Vagina (tissue), 2 donors: ENCODE data around the gene GRP. TPM values are rescaled to one million over a fixed set of nuclear protein-coding genes. Genes with fewer than 3 reads are reported as not detected.

Experiments
- DNase-seq, 2 donors: peaks; one replicate each; pipeline ENCODE4 v3.0.0-alpha.2; 2017; ENCODE audit errors: extremely low spot score in 2 of 2
- H3K27ac ChIP-seq: fragments of 200-600 bp; sonication (generic); one replicate; pipeline ENCODE4 v1.5.1; 2019
- H3K27me3 ChIP-seq: fragments of 200-600 bp; sonication (generic); one replicate; pipeline ENCODE4 v1.5.1; 2019
- H3K36me3 ChIP-seq, 2 donors: fragments of 200-600 bp; sonication (generic); one replicate each; pipeline ENCODE4 v1.5.1; 2017 to 2019
- H3K4me1 ChIP-seq: fragments of 200-600 bp; sonication (generic); one replicate; pipeline ENCODE4 v1.5.1; 2019
- H3K4me3 ChIP-seq, 2 donors: fragments of 200-600 bp; sonication (generic); 1 replicate in 1 of 2; 2 replicates in 1 of 2; pipeline ENCODE4 v1.5.1; 2016 to 2019
- H3K9me3 ChIP-seq: fragments of 200-600 bp; sonication (generic); one replicate; pipeline ENCODE4 v1.5.1; 2019
- CTCF ChIP-seq, 3 experiments: fragments of 450-650 bp in 2 of 3; fragments of 200-600 bp in 1 of 3; sonication (generic) in 1 of 3; IDR thresholded peaks; one replicate each; pipeline ENCODE4 v1.5.1; 2017 to 2019; ENCODE audit warnings: antibody characterized with exemption in 3 of 3, mild to moderate bottlenecking in 2 of 3, moderate library complexity in 2 of 3
- POLR2A ChIP-seq, 2 donors: fragments of 450-650 bp; IDR thresholded peaks; one replicate each; pipeline ENCODE4 v1.6.1; 2017; ENCODE audit warnings: antibody characterized with exemption in 2 of 2, mild to moderate bottlenecking in 2 of 2, moderate library complexity in 2 of 2
- POLR2AphosphoS5 ChIP-seq, 2 donors: sonication (generic); formaldehyde crosslinking; IDR thresholded peaks; one replicate each; pipeline ENCODE4 v1.9.0; 2017; ENCODE audit warnings: antibody characterized with exemption in 2 of 2, mild to moderate bottlenecking in 2 of 2, low read depth in 1 of 2; ENCODE audit not compliant: insufficient read depth in 1 of 2
- intact Hi-C: fragments of 100-400 bp; cut with DNase I; formaldehyde crosslinking; loops from one replicate; pipeline ENCODE4 v1.15.1; 2023
- total RNA-seq: library from RNA; depleted of rRNA; stranded (reverse); fragments of >200 nt; gene quantifications from one replicate; pipeline ENCODE4 v1.2.3, GENCODE V29; 2016

The GRP gene
- total RNA-seq, 1 donor from 2014 or later, result not detected

- no peak for TF ChIP-seq POLR2AphosphoS5 (IDR thresholded peaks at IDR 0.05; ENCODE audit: insufficient read depth in 1 of 2, low read depth in 1 of 2)
- TF ChIP-seq CTCF (IDR thresholded peaks at IDR 0.05), result no peak
- no peak for TF ChIP-seq POLR2A (IDR thresholded peaks at IDR 0.05)
- Histone ChIP-seq H3K4me1 (no peaks in the 10 kb centered on the region), H3K36me3 (no peaks in the 10 kb centered on the region), H3K4me3 (no peak overlapping the region), H3K27me3 (no peaks in the 10 kb centered on the region), H3K9me3 (no peaks in the 10 kb centered on the region), H3K27ac (no peak overlapping the region)
- intact Hi-C loops, result no loop called here
- DNase-seq, result no peak
These were observed 30.9 kb upstream of the GRP start for GRCh38 chr18:59189008-59189407.

- Histone ChIP-seq H3K27ac (no peak overlapping the region), H3K9me3 (no peaks in the 10 kb centered on the region), H3K4me3 (no peak overlapping the region), H3K4me1 (no peaks in the 10 kb centered on the region), H3K27me3 (no peaks in the 10 kb centered on the region), H3K36me3 (no peaks in the 10 kb centered on the region)
- TF ChIP-seq POLR2AphosphoS5 (IDR thresholded peaks at IDR 0.05; ENCODE audit: insufficient read depth in 1 of 2, low read depth in 1 of 2) (no peak), CTCF (IDR thresholded peaks at IDR 0.05) (no peak), POLR2A (IDR thresholded peaks at IDR 0.05) (no peak)
- intact Hi-C loops, result no loop called here
- no peak for DNase-seq
These were observed 30.2 kb upstream of the GRP start for GRCh38 chr18:59189746-59190145.

DNA sequence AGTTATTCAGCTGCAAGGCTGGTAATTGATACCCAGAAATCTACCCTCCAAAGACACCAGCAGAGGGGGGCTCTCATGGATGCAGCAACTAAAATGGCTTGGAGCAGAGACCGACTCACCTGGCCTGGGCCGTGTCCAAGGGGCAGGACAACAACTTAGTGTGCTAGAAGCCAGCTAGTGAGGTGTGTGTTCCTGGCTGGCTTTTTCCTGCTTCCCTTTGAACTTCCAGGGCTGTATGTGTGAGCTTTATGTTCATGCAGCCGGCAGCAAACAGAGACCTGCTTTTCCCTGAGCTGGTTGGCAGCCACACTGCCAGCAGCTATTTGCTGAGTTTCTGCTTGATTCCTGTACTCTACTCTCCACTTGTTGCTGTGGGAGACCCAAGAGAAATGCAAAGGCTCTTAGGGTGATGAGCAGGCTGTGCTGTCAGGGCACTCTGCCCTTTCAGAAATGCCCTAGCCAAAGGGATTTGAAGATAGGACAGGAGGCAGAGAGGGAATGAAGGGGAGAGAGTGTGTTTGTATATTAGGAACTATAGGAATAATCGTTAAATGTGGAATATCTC lies 23.7 kb upstream of the GRP start:
- TF ChIP-seq POLR2AphosphoS5 (IDR thresholded peaks at IDR 0.05; ENCODE audit: insufficient read depth in 1 of 2, low read depth in 1 of 2) (no peak), CTCF (IDR thresholded peaks at IDR 0.05) (no peak), POLR2A (IDR thresholded peaks at IDR 0.05) (no peak)
- H3K27ac ChIP-seq, result no peak overlapping the region
- no peaks in the 10 kb centered on the region for H3K27me3 ChIP-seq
- H3K4me3 ChIP-seq, result no peak overlapping the region
- H3K4me1 ChIP-seq, result no peaks in the 10 kb centered on the region
- DNase-seq, result peak in 1 of 2 donors; percentile 64
- H3K36me3 ChIP-seq, result no peaks in the 10 kb centered on the region
- no peaks in the 10 kb centered on the region for H3K9me3 ChIP-seq
- intact Hi-C loops, result no loop called here

- no peaks in the 10 kb centered on the region for H3K9me3 ChIP-seq
- no peaks in the 10 kb centered on the region for H3K27me3 ChIP-seq
- no peaks in the 10 kb centered on the region for H3K4me1 ChIP-seq
- H3K36me3 ChIP-seq, result no peaks in the 10 kb centered on the region
- TF ChIP-seq POLR2A (IDR thresholded peaks at IDR 0.05) (no peak), CTCF (IDR thresholded peaks at IDR 0.05) (no peak), POLR2AphosphoS5 (IDR thresholded peaks at IDR 0.05; ENCODE audit: insufficient read depth in 1 of 2, low read depth in 1 of 2) (no peak)
- no peak overlapping the region for H3K4me3 ChIP-seq
- DNase-seq, result no peak
- intact Hi-C loops, result no loop called here
- no peak overlapping the region for H3K27ac ChIP-seq
These were observed 22.3 kb upstream of the GRP start for GRCh38 chr18:59197636-59198035.

- no peak overlapping the region for H3K27ac ChIP-seq
These were observed 21.7 kb upstream of the GRP start for GRCh38 chr18:59198215-59198614.

More at GRCh38 chr18:59198215-59198614, 21.7 kb upstream of the GRP start:
- DNase-seq, result no peak
- TF ChIP-seq POLR2AphosphoS5 (IDR thresholded peaks at IDR 0.05; ENCODE audit: insufficient read depth in 1 of 2, low read depth in 1 of 2) (no peak), CTCF (IDR thresholded peaks at IDR 0.05) (no peak), POLR2A (IDR thresholded peaks at IDR 0.05) (no peak)
- H3K27me3 ChIP-seq, result no peaks in the 10 kb centered on the region
- no peak overlapping the region for H3K4me3 ChIP-seq
- no peaks in the 10 kb centered on the region for H3K4me1 ChIP-seq
- no peaks in the 10 kb centered on the region for H3K9me3 ChIP-seq
- no peaks in the 10 kb centered on the region for H3K36me3 ChIP-seq
- intact Hi-C loops, result no loop called here
